Activated CD8-positive, alpha-beta memory T cell treated with anti-CD3 and anti-CD28 coated beads, Interleukin-2, amount 50 U/mL, for 48 hours (primary cell): ENCODE data around the gene HOXA9.

ENCODE experiments used
- DNase-seq: peaks from one replicate; pipeline ENCODE4 v3.0.0-alpha.2; 2020

Gene HOXA9

GRCh38 chr7:27163288-27164044 lies 1.9 kb downstream of the HOXA9 start:
- no peak for DNase-seq

- no peak for DNase-seq
Observed at GRCh38 chr7:27162561-27163287, 2.6 kb downstream of the HOXA9 start.

DNA sequence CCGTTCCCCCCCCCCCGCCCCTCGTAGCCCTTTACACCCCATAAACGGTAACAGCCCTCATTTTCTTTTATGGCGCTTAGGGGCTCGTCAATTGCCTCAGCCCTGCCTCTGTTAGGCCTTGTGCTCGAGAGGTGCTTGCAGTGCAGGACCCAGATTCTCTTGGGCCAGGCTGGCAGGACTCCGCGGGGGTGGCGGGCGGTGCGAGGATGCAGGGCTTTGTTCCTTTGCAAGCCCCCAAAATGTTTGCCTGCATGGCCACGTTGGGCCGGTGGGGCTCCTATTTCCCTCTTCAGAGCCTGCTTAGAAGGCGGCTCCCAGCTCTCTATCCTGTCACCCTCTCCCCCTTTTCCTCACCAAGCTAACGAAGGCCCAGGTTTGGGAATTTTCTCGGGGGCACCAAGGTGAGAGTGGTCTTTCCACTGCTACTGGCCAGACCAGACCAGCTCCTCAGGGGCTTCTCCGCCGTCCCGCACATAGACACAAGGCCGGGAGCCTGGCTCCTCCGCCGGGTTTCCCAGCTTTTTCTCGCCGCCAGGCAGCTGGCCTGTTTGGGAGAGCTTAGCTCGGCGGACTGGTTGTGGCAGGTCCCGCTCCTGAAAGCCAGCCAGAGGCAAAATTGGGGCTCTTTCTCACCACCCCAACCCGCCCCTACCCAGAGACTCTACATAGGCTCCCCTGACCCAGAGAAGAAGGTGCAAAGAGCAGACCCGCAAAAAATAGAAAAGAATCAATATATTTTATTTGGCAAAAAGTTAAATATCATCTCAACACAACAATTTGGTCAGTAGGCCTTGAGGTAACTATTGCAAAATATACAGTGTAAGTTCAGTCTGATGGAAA lies 3.4 kb downstream of the HOXA9 start:
- peak; percentile 55 for DNase-seq

DNA sequence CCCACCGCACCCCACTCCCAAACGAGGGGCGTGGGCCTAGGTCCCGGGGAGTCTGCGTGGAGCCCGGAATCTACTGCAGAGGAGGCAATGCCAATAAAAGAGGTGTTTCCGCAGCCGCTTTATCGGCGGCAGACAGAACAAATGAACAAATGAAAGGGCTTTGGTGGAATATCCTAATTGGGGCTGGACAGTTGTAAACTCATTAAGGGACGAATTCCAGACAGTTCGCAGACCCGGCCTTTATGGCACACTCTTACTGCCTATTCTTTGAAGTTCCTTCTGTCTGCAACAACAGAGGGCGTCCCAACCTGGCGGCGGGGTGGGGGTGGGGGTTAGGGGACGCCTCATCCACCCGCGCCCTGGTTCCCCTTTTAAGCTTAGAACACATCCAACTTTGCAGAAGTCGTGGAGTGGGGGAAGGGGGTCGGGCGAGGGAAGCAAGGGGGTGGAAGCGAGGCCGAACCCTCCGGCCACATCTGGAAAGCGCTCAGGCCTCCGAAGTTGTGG lies 4.1 kb downstream of the HOXA9 start:
- no peak for DNase-seq

- peak; percentile 98 for DNase-seq
Observed at GRCh38 chr7:27160546-27161213, 4.7 kb downstream of the HOXA9 start.

- peak; percentile 70 for DNase-seq
Observed at GRCh38 chr7:27160145-27160545, 5.2 kb downstream of the HOXA9 start.

DNA sequence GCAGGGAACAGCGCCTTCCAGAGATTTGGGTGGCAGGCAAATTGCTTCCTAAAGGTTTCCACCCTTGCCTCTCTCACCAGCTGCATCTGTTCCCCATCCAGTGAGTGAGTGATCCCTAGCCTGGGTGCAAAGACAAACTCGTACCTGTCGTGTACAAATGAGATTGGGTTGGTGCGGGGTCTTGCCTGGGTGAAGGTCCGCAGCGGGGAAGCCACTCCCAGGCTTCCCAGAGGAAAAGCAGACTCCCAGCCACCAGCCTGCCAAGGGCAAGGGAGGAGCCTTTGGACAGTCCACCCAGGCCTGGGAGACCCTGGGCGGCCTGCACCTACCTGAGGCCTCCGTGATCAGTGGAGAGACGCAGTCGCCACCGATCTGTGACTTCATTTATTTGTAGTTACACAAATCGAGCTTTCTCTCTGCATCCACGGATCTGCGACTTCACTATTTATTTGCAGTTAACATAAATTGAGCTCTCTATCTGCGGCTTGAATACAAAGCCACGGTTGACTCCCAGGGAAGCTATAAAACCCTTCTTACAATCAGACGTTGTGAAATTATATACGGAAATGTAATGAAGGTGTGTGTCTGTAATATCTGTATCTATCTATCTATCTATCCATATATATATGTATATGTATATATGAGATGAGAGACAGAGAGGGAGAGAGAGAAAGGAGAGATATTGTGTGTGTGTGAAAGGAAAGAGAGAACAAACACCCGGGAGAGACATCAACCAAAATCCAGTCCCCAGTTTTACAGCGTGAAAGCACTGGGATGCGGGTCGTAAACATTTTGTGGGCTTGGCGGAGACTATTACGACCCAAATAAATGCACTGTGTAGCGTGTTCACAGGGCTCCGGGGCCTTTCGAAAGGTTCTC lies 5.8 kb downstream of the HOXA9 start:
- peak; percentile 49 for DNase-seq

DNA sequence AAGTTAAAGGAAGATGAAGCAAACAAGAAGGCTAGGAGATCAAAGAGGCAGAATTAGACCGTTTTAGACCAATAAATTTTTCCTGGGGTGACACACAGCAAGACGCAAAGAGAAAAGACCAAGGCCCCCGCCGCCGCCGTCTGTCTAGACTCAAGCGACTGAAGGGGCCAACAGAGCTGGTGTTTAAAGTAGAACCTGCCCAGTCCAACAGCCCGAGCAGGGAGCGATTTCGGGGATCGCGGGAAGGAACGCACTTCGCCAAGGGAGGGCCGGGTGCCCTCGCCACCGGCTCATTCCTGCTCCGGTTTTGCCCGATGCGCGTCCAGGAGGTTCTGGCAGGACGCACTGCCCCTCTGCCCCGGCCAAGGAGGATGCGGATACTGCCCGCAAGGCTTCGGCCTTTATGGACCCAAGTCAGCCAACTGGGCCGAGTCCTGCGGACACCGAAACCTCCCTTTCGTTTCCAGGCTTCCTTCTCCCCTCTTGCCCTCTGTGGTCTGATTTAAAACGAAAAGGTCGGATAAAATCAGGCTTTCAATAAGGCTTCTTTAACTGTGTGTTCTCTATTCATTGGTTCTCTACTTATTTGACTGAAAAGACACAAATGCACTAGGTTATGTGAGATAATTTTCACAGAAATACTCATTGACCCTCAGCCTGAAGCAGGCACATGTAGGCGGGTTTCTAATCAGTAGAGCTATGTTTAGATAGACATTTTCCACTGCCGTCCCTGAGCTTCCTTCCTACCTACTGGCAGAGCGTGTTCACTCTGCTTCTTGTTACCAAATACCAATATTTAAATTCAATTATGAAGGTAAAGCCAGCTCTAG lies 6.7 kb downstream of the HOXA9 start:
- peak; percentile 57 for DNase-seq

GRCh38 chr7:27157702-27158431 lies 7.5 kb downstream of the HOXA9 start:
- peak; percentile 50 for DNase-seq

- DNase-seq = peak; percentile 57
Observed at GRCh38 chr7:27156916-27157701, 8.2 kb downstream of the HOXA9 start.

DNA sequence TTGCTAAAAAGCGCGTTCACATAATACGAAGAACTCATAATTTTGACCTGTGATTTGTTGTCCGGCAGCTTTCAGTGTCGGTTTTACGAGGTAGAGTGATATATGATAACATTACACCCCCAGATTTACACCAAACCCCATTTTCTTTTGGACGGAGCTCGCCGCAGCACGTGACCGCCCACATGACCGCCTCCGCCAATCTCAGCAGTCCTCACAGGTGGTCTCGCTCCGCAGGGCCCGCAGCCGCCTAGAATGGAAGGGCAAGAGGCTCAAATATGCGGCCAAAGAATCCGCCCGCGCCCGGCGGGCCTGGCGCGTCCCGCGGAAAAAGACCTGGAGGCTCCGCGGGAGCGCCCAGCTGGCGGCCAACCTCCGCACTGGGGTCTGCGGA lies 8.8 kb downstream of the HOXA9 start, which contains the start of gene HOXA7:
HOXA7 (minus strand) TSS at position 168 of the 391 bp plus-strand sequence; CDS start at position 38, 130 bp downstream.
- DNase-seq = peak; percentile 54

DNA sequence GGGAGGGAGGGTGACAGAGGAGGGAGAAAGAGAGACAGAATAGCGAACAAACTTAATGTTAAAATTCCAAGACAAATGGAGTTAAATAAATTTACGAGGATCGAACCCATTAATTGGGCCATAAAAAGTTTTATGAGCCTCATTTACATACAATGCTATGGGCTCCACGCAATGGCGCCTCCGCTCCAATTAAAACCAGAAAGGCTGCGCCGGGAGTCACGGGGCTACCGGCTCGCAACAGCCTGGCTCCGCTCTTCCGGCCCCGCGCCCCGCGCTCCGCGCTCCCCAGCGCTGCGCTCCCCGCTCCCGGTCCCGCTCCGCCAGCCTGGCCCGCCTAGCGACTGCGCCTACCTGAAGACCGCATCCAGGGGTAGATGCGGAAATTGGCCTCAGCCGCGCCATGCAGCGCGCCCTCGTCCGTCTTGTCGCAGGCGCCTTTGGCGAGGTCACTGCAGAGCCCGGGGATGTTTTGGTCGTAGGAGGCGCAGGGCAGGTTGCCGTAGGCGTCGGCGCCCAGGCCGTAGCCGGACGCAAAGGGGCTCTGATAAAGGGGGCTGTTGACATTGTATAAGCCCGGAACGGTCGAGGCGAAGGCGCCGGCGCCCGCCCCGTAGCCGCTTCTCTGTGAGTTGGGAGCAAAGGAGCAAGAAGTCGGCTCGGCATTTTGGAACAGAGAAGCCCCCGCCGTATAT lies 9.4 kb downstream of the HOXA9 start:
- peak; percentile 60 for DNase-seq

DNA sequence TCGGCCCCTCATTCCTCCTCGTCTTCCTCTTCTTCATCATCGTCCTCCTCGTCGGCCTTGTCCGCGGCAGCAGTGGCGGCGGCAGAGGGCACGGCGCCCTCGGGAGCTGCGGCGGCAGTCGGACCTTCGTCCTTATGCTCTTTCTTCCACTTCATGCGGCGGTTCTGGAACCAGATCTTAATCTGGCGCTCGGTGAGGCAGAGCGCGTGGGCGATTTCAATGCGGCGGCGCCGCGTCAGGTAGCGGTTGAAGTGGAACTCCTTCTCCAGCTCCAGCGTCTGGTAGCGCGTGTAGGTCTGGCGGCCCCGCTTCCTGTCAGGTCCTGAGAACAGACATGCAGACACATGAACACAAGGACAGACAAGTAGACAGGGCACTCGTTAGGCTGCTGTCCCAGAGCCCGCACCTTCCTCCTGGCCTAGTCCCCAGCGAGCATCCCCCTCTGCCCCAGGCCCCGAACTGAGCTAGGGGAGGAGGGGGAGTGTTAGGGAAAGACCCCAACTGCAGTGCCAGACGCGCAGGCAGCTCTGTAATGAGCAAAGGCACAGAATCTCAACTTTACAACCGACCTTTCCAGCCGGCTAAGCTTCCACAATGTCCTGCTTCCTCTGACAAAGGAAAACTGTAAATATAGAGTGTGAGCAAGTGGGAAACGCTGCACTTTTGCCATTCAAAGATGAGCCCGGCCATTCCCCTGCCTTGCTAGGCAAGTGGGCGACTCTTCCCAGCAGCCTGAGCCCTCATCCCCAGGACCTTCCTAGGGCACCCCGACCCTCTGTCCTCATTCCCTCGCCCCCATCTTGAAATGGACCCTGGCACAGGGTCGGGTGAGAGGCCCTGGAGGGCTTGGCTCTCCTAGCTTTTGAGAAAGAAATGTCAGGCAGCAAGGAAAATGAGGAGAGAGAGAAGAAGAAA lies 10.2 kb downstream of the HOXA9 start:
- DNase-seq = peak; percentile 66

DNA sequence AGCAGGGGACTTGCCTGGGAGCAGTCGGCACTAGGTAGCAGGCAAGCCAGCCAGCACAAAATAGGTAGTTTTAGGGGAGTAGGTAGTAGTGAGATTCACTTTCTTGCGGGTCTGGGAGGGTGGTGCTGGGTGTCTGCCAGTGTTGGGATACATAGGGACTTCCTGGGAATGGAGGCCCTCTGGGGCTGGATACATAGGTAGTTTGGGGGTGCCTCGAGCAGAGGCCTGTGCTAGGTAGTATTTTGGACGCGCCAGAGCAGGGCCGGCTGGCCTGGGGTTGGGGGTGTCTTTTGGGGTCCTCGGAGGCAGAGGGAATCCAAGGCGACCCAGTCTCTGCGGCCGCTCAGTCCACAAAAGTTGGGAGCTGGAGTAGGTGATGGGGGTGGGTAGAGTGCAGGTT lies 11.0 kb downstream of the HOXA9 start:
- DNase-seq = peak; percentile 49

DNA sequence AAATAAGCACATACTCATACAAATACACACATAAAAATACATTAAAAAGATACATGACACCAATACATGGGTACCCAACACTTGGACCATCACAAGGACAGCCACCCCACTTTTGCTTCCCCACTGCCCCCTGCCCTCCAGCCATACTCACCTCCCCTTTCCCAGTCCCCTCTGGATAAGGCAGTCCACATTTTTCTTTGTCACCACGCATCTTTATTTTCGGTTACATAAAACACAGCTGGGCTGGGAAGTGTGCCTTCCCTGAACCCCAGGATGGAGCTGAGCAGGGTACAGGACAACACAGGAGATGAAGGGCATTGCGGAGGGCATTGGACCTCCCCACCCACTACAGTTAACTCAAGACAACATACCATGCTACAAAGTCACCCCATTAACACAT lies 11.8 kb downstream of the HOXA9 start:
- DNase-seq = no peak

GRCh38 chr7:27152816-27153442 lies 12.4 kb downstream of the HOXA9 start:
- DNase-seq = peak; percentile 52
